GM12892 (cell line): ENCODE data around the gene TGDS.

Experiments used
- POLR2A ChIP-seq: IDR thresholded peaks from 2 replicates; pipeline ENCODE4 v1.6.1; 2011; ENCODE audit warnings: low read depth, low read length, control low read depth
- POLR2AphosphoS5 ChIP-seq: IDR thresholded peaks from 2 replicates; pipeline ENCODE4 v1.6.1; 2011; ENCODE audit warnings: low read depth, low read length, control low read depth

- TF ChIP-seq POLR2A (no peak), POLR2AphosphoS5 (no peak)
These were observed 43.9 kb downstream of the TGDS start for GRCh38 chr13:94552095-94552494.
